Loucy (cell line): ENCODE measurements around the gene SNRNP200.

Experiments
- H2AFZ ChIP-seq: fragments of 200-600 bp; sonication (generic); 2 replicates; pipeline ENCODE4 v1.6.0; 2016; ENCODE audit warnings: antibody characterized with exemption, mild to moderate bottlenecking, low read length, moderate library complexity
- H3F3A ChIP-seq: fragments of 200-600 bp; 2 replicates; pipeline ENCODE4 v1.6.0; 2016; ENCODE audit warnings: antibody characterized with exemption, low read depth, mild to moderate bottlenecking
- H3K27me3 ChIP-seq: fragments of 200-600 bp; sonication (generic); 2 replicates; pipeline ENCODE4 v1.6.1; 2014; ENCODE audit warnings: low read length, mild to moderate bottlenecking; ENCODE audit not compliant: insufficient read depth, poor library complexity, severe bottlenecking
- H3K36me3 ChIP-seq: fragments of 200-600 bp; sonication (generic); 2 replicates; pipeline ENCODE4 v1.6.1; 2016; ENCODE audit warnings: low read length; ENCODE audit not compliant: insufficient read depth
- H3K4me1 ChIP-seq: fragments of 200-600 bp; sonication (generic); 2 replicates; pipeline ENCODE4 v1.5.1; 2014; ENCODE audit warnings: low read length, mild to moderate bottlenecking; ENCODE audit not compliant: insufficient read depth, poor library complexity, severe bottlenecking
- H3K4me2 ChIP-seq: fragments of 200-600 bp; sonication (generic); 2 replicates; pipeline ENCODE4 v1.6.0; 2014; ENCODE audit warnings: antibody characterized with exemption, low read length, low read depth, mild to moderate bottlenecking; ENCODE audit not compliant: poor library complexity, severe bottlenecking
- H3K4me3 ChIP-seq: fragments of 200-600 bp; sonication (generic); 2 replicates; pipeline ENCODE4 v1.5.1; 2014; ENCODE audit warnings: low read length, mild to moderate bottlenecking, mixed read lengths; ENCODE audit not compliant: poor library complexity, severe bottlenecking
- H3K79me2 ChIP-seq: fragments of 200-600 bp; sonication (generic); 2 replicates; pipeline ENCODE4 v1.6.1; 2014; ENCODE audit warnings: low read length; ENCODE audit not compliant: insufficient read depth
- H3K9ac ChIP-seq: fragments of 200-600 bp; sonication (generic); 2 replicates; pipeline ENCODE4 v1.6.0; 2014; ENCODE audit warnings: mild to moderate bottlenecking, low read depth, low read length, moderate library complexity; ENCODE audit not compliant: poor library complexity, severe bottlenecking
- H3K9me2 ChIP-seq: fragments of 200-600 bp; sonication (generic); replicated peaks from 2 replicates; pipeline ENCODE4 v1.6.1; 2016; ENCODE audit warnings: low read depth, low read length, mixed read lengths
- H3K9me3 ChIP-seq: fragments of 200-600 bp; sonication (generic); 2 replicates; pipeline ENCODE4 v1.6.1; 2014; ENCODE audit warnings: mild to moderate bottlenecking, antibody characterized with exemption, low read length, low read depth; ENCODE audit not compliant: insufficient read depth
- H4K20me1 ChIP-seq: fragments of 200-600 bp; sonication (generic); 2 replicates; pipeline ENCODE4 v1.6.0; 2014; ENCODE audit warnings: antibody characterized with exemption, low read length, mild to moderate bottlenecking; ENCODE audit not compliant: insufficient read depth, poor library complexity, severe bottlenecking
- EZH2phosphoT487 ChIP-seq: fragments of 200-600 bp; IDR thresholded peaks from 2 replicates; pipeline ENCODE4 v1.6.1; 2018; ENCODE audit warnings: antibody characterized with exemption, mild to moderate bottlenecking, moderate library complexity, borderline replicate concordance
- TF ChIP-seq, protein P1 (sequence below): fragments of 200-600 bp; sonication (generic); conservative IDR thresholded peaks from 2 replicates; pipeline ENCODE4 v1.5.1; 2014; ENCODE audit warnings: mild to moderate bottlenecking, antibody characterized with exemption, low read length

SNRNP200 gene

DNA sequence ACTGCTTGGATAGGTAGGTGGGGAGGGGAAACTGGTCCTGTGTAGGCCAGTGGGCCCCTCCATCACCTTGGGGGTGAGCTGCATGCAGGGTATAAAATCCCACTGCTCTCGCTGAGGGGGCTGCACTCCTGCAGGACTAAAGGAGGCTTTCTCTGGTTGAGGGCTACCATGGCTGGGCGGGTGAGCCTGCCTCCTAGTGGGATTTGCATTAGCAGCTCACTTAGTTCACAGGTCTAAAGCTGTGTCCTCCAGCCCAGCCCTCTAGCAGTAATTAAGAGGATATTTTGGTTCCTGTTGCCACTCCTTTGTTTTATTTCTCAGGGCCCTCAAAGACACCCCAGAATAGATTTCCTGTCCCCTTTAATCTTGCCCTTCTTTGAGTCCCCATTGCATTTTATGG lies 64.1 kb downstream of the SNRNP200 start:
- H3K9me2 ChIP-seq = no peaks in the 10 kb centered on the region

GRCh38 chr2:96240341-96241038 lies 64.9 kb downstream of the SNRNP200 start:
- H3K36me3 ChIP-seq = no peaks in the 10 kb centered on the region; the same call in 1 of the 2 replicates
- TF ChIP-seq EZH2phosphoT487 = no peak
- TF ChIP-seq, protein P1, sequence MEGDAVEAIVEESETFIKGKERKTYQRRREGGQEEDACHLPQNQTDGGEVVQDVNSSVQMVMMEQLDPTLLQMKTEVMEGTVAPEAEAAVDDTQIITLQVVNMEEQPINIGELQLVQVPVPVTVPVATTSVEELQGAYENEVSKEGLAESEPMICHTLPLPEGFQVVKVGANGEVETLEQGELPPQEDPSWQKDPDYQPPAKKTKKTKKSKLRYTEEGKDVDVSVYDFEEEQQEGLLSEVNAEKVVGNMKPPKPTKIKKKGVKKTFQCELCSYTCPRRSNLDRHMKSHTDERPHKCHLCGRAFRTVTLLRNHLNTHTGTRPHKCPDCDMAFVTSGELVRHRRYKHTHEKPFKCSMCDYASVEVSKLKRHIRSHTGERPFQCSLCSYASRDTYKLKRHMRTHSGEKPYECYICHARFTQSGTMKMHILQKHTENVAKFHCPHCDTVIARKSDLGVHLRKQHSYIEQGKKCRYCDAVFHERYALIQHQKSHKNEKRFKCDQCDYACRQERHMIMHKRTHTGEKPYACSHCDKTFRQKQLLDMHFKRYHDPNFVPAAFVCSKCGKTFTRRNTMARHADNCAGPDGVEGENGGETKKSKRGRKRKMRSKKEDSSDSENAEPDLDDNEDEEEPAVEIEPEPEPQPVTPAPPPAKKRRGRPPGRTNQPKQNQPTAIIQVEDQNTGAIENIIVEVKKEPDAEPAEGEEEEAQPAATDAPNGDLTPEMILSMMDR = no peak
- H3K9ac ChIP-seq = peak overlapping the region; percentile 61
- no peaks in the 10 kb centered on the region for H3K27me3 ChIP-seq
- no peaks in the 10 kb centered on the region for H3K9me3 ChIP-seq
- H2AFZ ChIP-seq = no peak overlapping the region
- H3F3A ChIP-seq = no peaks in the 10 kb centered on the region
- H4K20me1 ChIP-seq = no peaks in the 10 kb centered on the region
- H3K79me2 ChIP-seq = no peaks in the 10 kb centered on the region
- no peaks in the 10 kb centered on the region for H3K9me2 ChIP-seq
- H3K4me2 ChIP-seq = no peak overlapping the region
- peaks cover 22% of the 10 kb centered on the region for H3K4me1 ChIP-seq
- H3K4me3 ChIP-seq = no peak overlapping the region

More for the DNA sequence above, 64.1 kb downstream of the SNRNP200 start:
- Histone ChIP-seq H2AFZ (no peak overlapping the region), H3K4me2 (peak overlapping the region; percentile 75), H3K36me3 (no peaks in the 10 kb centered on the region; the same call in 1 of the 2 replicates), H3K79me2 (no peaks in the 10 kb centered on the region), H4K20me1 (no peaks in the 10 kb centered on the region), H3K4me3 (no peak overlapping the region), H3K9me3 (no peaks in the 10 kb centered on the region), H3K4me1 (peaks cover 22% of the 10 kb centered on the region), H3K9ac (peak overlapping the region; percentile 61), H3F3A (no peaks in the 10 kb centered on the region), H3K27me3 (no peaks in the 10 kb centered on the region)
- TF ChIP-seq, protein P1 = 0 out of 2 replicates have a peak, but pooled peaks have one; percentile 14
- no peak for TF ChIP-seq EZH2phosphoT487

GRCh38 chr2:96239745-96240264 lies 65.5 kb downstream of the SNRNP200 start:
- TF ChIP-seq EZH2phosphoT487 = no peak
- TF ChIP-seq, protein P1 = no peak
- no peaks in the 10 kb centered on the region for H3K27me3 ChIP-seq
- H3K4me3 ChIP-seq = no peak overlapping the region
- H2AFZ ChIP-seq = no peak overlapping the region
- H3K4me1 ChIP-seq = peaks cover 22% of the 10 kb centered on the region
- no peaks in the 10 kb centered on the region for H4K20me1 ChIP-seq
- H3K9me2 ChIP-seq = no peaks in the 10 kb centered on the region
- H3K36me3 ChIP-seq = no peaks in the 10 kb centered on the region; the same call in 1 of the 2 replicates
- no peaks in the 10 kb centered on the region for H3K79me2 ChIP-seq
- H3F3A ChIP-seq = no peaks in the 10 kb centered on the region
- no peak overlapping the region for H3K9ac ChIP-seq
- H3K4me2 ChIP-seq = no peak overlapping the region
- H3K9me3 ChIP-seq = no peaks in the 10 kb centered on the region
